Effector CD4-positive, alpha-beta T cell (primary cell): ENCODE data around the gene SLC38A5.
A peak's percentile ranks its signal among the peaks of the same experiment; 100 is the strongest.
"Not testable (repeated sequence)": the region's sequence is repeated elsewhere in the genome, so short reads cannot be mapped to it uniquely, and the experiment has no call there.

Experiments used
- DNase-seq: peaks from one replicate; pipeline ENCODE4 v3.0.0-alpha.2; 2020
- total RNA-seq: gene quantifications from one replicate; lab custom pipeline; 2026; lab: John Stamatoyannopoulos, UW

SLC38A5 gene
- 13.5 reads per million, percentile 38 among the genes with 10 or more reads in this experiment for total RNA-seq

DNA sequence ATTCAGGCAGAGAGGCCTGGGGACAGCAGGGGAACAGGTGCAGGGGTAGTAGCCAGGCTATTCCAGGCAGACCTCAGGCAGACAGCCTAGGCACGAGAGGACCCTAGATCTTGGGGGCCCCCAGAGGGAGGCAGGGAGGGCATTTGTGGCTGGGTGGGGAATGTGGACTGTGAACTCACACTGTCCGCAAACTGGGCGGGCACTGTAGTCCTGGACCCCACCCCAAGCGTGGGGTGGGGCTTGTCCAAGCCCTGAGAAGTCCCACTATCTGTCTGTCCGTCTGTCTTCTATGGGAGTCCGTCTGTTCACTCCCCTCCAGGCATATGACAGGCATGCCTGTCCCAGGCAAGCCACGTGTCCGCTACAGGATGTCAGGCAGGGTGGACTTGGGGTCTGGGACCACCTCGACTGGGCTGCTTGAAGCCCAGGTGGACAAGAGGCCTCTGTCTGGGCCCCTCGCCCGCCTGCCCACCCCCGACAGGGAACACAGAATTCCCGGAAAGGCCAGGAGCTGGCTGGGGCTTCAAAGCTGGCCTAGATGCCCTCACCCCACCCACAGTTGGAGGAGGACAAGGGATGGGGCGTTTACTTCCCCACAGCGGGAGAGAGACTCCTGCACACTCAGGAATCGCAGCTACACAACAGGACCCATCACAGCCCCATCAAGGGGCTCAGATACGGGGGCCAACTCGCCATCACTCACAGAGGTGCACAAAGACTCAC is at the start of gene SLC38A5:
TSS of gene SLC38A5 (minus strand) at position 151 of the 723 bp plus-strand sequence. CDS start 2,336 bp downstream, outside the sequence.
- DNase-seq: no peak

- DNase-seq: not testable (repeated sequence)
Observed at GRCh38 chrX:48519481-48519880, 49.4 kb upstream of the SLC38A5 start.

DNA sequence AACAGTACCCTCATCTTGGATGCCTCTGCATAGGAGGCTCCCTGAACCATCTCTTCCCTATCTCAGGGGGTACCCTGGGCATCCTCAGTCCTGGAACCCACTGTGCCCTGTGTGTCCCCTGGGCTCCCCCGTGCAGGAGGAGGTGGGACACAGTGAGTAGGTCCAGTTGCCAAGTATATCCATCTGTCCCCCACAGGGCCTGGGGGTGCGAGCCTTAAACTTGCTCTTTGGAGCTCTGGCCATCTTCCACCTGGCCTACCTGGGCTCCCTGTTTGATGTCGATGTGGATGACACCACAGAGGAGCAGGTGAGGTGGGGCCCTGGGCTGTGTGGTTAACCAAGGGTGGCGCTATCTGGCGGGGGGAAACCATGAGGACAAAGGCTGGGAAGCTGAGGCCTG is 46.9 kb upstream of the SLC38A5 start:
- no peak for DNase-seq

GRCh38 chrX:48516285-48516684 is 46.2 kb upstream of the SLC38A5 start:
- DNase-seq: no peak

DNA sequence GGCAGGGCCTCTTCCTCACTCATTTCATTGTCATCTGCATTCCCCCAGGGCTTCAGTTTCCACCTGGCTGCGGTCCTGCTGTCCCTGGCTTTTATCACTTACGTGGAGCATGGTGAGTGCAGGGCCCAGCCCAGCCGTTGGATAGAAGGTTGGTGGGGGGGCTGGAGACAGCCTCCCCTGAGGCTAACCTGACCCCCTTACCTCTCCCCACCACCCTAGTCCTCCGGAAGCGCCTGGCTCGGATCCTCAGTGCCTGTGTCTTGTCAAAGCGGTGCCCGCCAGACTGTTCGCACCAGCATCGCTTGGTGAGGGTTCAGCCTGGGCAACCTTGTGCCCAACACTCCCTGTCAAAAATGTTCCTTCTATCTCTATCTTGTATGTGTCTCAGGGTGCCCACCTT is 45.8 kb upstream of the SLC38A5 start:
- no peak for DNase-seq

DNA sequence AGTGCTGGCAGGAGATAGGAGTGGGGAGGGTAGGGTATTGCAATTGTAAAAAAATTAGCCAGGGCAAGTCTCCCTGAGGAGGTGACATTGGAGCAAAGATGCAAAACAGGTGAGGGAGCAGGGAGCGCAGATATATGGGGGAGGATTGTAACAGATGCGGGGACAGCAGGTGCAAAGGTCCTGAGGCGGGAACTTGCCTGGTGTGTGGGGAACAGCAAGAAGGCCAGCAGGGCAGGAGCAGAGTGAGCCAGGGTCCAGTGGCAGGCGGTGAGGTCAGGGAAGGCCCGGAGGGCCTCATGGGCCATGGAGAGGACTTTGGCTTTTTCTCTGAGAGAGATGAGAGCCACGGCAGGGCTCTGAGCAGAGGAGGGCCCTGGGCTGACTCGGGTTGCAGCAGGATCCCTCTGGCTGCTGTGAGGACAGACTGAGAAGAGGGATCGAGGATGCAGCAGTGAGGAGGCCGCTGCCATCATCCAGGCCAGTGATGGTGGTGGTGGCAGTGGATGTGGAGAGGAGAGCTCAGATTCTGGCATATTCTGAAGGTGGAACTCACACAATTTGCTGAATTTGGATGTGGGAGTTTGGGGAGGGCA is 44.9 kb upstream of the SLC38A5 start:
- no peak for DNase-seq

DNA sequence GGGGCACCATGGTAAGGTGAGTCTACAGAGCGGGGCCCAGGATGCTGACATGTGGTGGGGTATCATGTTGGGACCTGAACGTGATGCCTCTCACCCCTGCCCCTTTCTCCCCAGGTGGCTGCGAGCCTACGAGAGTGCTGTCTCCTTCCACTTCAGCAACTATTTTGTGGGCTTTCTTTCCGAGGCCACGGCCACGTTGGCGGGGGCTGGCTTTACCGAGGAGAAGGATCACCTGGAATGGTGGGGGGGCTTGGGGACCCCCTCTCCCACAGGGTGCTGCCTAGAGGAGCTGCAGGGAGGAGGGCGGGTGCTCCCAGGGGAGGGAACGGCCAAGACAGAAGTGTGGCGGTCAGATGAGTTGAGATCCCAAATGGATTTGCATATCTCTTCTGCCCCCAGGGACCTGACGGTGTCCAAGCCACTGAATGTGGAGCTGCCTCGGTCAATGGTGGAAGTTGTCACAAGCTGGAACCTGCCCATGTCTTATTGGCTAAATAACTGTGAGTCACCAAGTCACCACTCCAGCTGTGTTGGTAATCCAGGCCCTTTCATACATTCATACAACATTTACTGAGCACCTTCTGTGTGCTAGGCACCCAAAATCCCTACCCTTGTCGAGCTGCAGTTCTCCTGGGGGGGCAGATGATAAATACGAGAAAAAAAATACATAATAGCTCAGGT is 44.2 kb upstream of the SLC38A5 start:
- DNase-seq: no peak

GRCh38 chrX:48513670-48514069 is 43.6 kb upstream of the SLC38A5 start:
- DNase-seq: no peak

- DNase-seq: no peak
Observed at GRCh38 chrX:48512371-48512935, 42.4 kb upstream of the SLC38A5 start.

DNA sequence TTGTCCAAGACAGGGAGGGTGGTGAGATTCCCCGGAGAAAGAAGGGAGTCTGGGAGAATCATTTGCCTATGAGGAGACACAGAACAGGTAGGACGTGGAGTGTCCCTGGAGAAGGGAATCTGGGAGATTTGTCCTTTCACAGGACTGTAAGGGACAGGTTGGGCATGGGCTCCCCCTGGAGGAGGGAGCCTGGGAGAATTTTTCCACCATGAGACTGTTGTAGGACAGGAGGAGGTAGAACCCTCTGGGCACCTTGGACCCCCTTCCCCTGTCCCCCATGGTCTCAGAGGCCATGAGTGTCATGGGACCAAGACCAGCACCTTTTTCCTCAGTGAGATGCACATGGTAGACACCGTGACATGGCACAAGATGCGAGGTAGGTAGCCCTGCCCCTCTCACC is 41.5 kb upstream of the SLC38A5 start:
- DNase-seq: no peak

DNA sequence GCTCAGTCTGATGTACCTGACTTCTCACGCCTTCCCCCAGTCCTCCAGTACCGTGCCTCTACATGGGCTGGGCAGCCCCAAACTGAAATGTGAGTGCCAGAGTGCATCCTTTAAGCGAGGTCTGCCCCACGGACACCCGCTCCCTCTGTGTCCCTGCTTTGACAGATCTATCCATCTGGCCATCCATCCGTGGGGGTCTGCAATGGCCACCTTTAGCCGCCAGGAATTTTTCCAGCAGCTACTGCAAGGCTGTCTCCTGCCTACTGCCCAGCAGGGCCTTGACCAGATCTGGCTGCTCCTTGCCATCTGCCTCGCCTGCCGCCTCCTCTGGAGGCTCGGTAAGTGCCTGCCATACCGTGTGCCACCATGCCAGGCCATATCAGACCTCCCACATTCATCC is 39.6 kb upstream of the SLC38A5 start:
- DNase-seq: no peak

DNA sequence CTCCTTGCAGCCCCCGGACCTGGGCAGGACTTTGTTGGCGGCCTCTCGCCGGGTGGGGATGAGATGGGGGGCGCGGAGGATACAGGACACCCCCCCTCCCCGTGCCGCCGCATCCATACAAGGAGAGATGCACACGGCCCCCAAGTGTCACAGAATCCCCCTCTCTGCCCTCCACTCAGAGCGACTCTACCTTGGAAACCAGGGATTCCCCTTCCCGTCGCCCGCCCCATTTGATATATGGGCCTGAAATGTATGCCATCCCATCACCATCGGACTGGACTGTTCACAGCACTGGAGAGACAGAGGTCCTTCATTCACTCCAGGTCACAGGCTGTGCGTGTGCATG is 39.2 kb upstream of the SLC38A5 start:
- DNase-seq: no peak

GRCh38 chrX:48508400-48509244 is 38.6 kb upstream of the SLC38A5 start, which contains the start of gene PORCN:
TSS of gene PORCN (plus strand) at chrX:48508992. CDS start at chrX:48509821, 829 bp downstream.
- DNase-seq: peak; percentile 68

DNA sequence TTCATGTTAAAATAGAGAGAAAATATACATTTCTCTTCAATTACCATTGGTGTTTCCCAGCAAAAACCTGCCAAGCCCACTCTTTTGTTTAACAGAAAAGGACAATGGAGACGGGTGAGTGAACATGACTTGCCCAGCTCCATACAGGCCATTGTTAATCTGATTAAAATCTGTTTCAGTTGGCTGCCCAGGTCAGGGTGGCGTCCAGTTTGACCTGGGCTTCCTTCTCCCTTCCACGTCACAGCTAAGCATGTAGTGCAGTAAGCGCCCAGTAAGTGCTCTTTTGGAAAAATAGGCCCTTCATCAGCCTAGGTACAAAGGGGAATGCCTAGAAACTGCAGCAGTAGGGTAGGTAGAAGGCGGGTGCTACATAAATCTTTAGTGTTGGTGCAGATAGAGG is 37.2 kb upstream of the SLC38A5 start:
- no peak for DNase-seq

DNA sequence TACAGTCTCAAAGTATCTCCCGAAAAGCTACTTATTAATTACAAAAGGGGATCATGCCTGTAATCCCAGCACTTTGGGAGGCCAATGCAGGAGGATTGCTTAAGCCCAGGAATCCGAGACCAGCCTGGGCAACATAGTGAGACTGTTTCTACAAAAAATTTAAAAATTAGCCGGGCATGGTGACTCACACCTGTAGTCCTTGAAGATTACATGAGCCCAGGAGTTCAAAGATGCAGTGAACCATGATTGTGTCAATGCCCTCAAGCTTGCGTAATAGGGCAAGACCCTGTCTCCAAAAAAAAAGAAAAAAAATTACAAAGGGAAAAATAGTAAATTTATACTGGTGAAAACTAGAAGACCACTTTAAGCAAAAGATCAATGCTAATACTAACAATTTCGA is 35.4 kb upstream of the SLC38A5 start:
- no peak for DNase-seq

DNA sequence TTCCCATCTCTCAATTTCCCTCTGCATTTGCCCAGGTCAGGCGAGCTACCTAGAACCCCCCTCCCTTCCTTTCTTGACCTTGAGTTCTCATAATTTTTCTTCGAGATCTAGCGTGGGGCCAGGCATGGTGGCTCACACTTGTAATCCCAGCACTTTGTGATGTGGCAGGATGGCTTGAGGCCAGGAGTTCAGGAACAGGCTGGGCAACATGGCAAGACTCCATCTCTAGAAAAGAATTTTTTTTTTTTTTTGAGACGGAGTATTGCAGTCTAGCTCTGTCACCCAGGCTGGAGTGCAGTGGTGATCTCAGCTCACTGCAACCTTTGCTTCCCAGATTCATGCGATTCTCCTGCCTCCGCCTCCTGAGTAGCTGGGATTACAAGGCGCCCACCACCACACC is 34.2 kb upstream of the SLC38A5 start:
- DNase-seq: no peak

GRCh38 chrX:48498374-48498809 is 28.3 kb upstream of the SLC38A5 start:
- DNase-seq: no peak

DNA sequence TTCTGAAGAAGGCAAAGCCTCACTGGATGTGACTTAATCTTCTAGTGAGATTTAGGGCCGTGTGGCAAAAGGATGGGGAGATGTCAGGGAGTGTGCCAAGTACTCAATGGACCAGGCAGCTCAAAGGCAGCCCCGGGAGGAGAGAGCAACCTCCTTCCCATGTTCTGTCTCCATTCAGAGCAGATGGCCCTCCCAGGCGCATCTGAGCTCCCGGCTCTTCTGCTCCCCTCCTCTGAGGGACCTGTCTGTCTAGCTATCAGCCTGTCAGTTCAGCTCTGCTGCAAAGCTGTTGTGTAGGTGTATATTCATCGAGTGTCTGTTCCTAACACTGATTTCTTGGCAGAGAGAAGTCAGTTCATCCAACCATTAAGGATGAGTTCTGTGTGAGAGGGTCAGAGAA is 27.8 kb upstream of the SLC38A5 start:
- DNase-seq: no peak

- no peak for DNase-seq
Observed at GRCh38 chrX:48496660-48497059, 26.6 kb upstream of the SLC38A5 start.

DNA sequence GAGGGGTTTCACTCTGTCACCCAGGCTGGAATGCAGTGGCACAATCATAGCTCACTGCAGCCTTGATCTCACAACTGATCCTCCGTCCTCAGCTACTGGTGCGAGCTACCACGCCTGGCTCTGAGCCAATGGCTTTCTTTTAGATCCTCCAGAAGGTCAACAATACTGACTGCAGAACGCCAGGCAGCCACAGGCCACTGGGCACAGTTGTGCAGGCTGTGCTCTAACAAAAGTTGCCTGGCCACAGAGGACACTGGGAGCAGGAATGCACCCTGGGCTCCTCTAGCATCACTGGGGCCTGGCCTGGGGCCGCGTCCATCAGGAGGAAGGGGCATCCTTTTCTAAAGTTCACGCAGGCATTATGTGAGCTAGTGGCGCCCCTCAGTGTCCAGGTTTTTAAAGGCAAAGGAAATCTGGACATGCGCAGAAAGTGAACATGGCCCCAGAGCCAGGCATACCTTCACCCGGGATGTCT is 23.9 kb upstream of the SLC38A5 start:
- DNase-seq: no peak

- DNase-seq: no peak
Observed at GRCh38 chrX:48492293-48492910, 22.3 kb upstream of the SLC38A5 start.

GRCh38 chrX:48491809-48492208 is 21.7 kb upstream of the SLC38A5 start:
- DNase-seq: no peak
